ENCODE results near the gene LRCOL1. TPM values are rescaled to one million over a fixed set of nuclear protein-coding genes. Genes with fewer than 3 reads are reported as not detected.

The LRCOL1 gene
- total RNA-seq, 1 donor from 2014 or later = not detected

GRCh38 chr12:132582582-132583410, 27.6 kb downstream of the LRCOL1 start:
- Mint-ChIP-seq H3K9me3 (no peaks in the 10 kb centered on the region), H3K27me3 (no peaks in the 10 kb centered on the region), H3K27ac (no peak overlapping the region), H3K4me1 (no peaks in the 10 kb centered on the region), H3K4me3 (no peak overlapping the region), H3K36me3 (ENCODE audit: low read depth) (peaks cover 4% of the 10 kb centered on the region)
- intact Hi-C loops (cut with micrococcal nuclease) = no loop called here
- DNase-seq = no peak

- H3K27ac Mint-ChIP-seq = no peak overlapping the region
- intact Hi-C loops (cut with micrococcal nuclease) = no loop called here
- H3K4me3 Mint-ChIP-seq = no peak overlapping the region
- DNase-seq = no peak
- no peaks in the 10 kb centered on the region for H3K27me3 Mint-ChIP-seq
- H3K4me1 Mint-ChIP-seq = no peaks in the 10 kb centered on the region
- no peaks in the 10 kb centered on the region for H3K9me3 Mint-ChIP-seq
- peaks cover 4% of the 10 kb centered on the region for H3K36me3 Mint-ChIP-seq (ENCODE audit: low read depth)
Observed at GRCh38 chr12:132582058-132582420, 28.3 kb downstream of the LRCOL1 start.

GRCh38 chr12:132581348-132582057, 28.9 kb downstream of the LRCOL1 start:
- Mint-ChIP-seq H3K4me1 (no peaks in the 10 kb centered on the region), H3K36me3 (ENCODE audit: low read depth) (peaks cover 4% of the 10 kb centered on the region), H3K27ac (no peak overlapping the region), H3K9me3 (no peaks in the 10 kb centered on the region), H3K4me3 (no peak overlapping the region), H3K27me3 (no peaks in the 10 kb centered on the region)
- no peak for DNase-seq
- intact Hi-C loops (cut with micrococcal nuclease) = no loop called here

GRCh38 chr12:132580701-132581292, 29.6 kb downstream of the LRCOL1 start:
- Mint-ChIP-seq H3K4me1 (no peaks in the 10 kb centered on the region), H3K36me3 (ENCODE audit: low read depth) (peaks cover 5% of the 10 kb centered on the region), H3K9me3 (no peaks in the 10 kb centered on the region), H3K27me3 (no peaks in the 10 kb centered on the region), H3K27ac (no peak overlapping the region), H3K4me3 (no peak overlapping the region)
- intact Hi-C loops (cut with micrococcal nuclease) = no loop called here
- DNase-seq = no peak

DNA sequence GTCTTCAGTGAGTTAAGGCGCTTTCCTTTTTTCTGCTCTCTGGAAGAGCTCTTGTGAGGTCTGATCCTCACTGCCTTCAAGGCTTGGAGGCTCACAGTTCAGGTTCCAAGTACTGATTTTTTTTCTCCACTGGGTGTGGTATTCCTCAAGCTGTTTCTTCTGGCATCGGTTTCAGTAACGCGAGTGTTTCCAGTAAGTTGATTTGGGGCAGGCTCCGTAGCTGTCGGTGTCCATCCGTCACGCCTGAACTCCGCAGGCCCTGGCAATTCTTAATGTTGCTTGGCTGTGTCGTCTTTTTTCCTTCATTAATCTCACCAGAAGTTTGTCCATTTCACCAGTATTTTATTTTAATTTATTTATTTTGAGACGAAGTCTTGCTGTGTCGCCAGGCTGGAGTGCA, 30.6 kb downstream of the LRCOL1 start:
- Mint-ChIP-seq H3K9me3 (no peaks in the 10 kb centered on the region), H3K36me3 (ENCODE audit: low read depth) (peaks cover 6% of the 10 kb centered on the region), H3K4me3 (no peak overlapping the region), H3K27ac (no peak overlapping the region), H3K27me3 (no peaks in the 10 kb centered on the region), H3K4me1 (no peaks in the 10 kb centered on the region)
- intact Hi-C loops (cut with micrococcal nuclease) = no loop called here
- no peak for DNase-seq

- peaks cover 6% of the 10 kb centered on the region for H3K36me3 Mint-ChIP-seq (ENCODE audit: low read depth)
- intact Hi-C loops (cut with micrococcal nuclease) = no loop called here
- no peaks in the 10 kb centered on the region for H3K27me3 Mint-ChIP-seq
- no peak for DNase-seq
- no peak overlapping the region for H3K4me3 Mint-ChIP-seq
- H3K4me1 Mint-ChIP-seq = no peaks in the 10 kb centered on the region
- no peaks in the 10 kb centered on the region for H3K9me3 Mint-ChIP-seq
- no peak overlapping the region for H3K27ac Mint-ChIP-seq
Observed at GRCh38 chr12:132578826-132579225, 31.6 kb downstream of the LRCOL1 start.

DNA sequence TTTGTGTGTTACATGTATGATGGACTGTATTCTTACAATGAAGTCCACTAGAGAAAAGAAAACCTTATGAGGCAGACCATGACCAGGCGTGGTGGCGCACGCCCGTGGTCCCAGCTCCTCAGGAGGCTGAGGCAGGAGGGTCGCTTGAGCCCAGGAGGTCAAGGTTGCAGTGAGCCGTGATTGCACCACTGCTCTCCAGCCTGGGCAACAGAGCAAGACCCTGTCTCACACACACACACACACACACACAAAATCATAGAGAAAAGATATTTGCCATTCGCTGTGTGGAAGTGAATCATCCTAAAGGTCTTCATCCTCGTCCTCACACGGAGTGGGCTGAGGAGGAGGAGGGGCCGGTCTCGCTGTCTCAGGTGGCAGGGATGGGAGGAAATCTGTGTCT, 32.3 kb downstream of the LRCOL1 start:
- H3K4me1 Mint-ChIP-seq = no peaks in the 10 kb centered on the region
- no peak for DNase-seq
- no peaks in the 10 kb centered on the region for H3K9me3 Mint-ChIP-seq
- peaks cover 5% of the 10 kb centered on the region for H3K36me3 Mint-ChIP-seq (ENCODE audit: low read depth)
- intact Hi-C loops (cut with micrococcal nuclease) = no loop called here
- H3K27ac Mint-ChIP-seq = no peak overlapping the region
- no peaks in the 10 kb centered on the region for H3K27me3 Mint-ChIP-seq
- H3K4me3 Mint-ChIP-seq = no peak overlapping the region

DNA sequence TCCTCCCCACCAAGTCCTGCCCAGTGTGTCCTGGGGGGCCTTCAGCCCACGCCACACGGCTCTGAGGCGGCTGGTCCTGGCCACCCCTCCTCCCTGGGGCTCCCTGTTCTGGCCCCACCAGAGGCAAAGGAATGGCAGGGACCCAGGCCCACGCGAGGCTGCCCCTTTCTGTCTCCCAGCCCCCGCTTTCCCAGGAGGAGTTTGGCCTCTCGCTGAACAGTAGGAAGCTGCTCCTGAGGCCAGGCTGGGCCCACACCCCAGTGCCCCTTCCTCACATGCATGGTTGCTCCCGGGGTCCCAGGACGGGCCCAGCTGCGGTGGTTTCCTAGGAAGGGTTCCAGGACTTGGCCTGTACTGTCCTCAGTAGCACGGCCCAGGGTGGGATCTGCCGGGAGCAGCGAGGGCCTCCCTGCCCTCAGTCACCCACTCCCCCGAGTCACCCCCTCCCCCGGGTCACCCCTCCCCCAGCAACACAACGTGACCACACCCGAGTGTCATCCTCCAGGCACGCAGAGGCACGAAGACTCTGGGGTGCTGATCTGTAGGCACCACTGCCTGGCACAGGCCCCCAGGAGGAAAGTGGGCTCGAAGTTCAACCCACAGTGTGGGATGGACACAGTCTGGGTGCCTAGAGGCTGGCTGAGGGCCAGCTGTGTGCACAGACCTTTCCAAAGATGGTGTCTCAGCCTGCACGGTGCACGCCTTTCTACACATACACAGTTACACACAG, 33.0 kb downstream of the LRCOL1 start:
- peaks cover 5% of the 10 kb centered on the region for H3K36me3 Mint-ChIP-seq (ENCODE audit: low read depth)
- DNase-seq = no peak
- no peak overlapping the region for H3K4me3 Mint-ChIP-seq
- H3K27me3 Mint-ChIP-seq = no peaks in the 10 kb centered on the region
- no peak overlapping the region for H3K27ac Mint-ChIP-seq
- no peaks in the 10 kb centered on the region for H3K4me1 Mint-ChIP-seq
- no peaks in the 10 kb centered on the region for H3K9me3 Mint-ChIP-seq
- intact Hi-C loops (cut with micrococcal nuclease) = no loop called here

DNA sequence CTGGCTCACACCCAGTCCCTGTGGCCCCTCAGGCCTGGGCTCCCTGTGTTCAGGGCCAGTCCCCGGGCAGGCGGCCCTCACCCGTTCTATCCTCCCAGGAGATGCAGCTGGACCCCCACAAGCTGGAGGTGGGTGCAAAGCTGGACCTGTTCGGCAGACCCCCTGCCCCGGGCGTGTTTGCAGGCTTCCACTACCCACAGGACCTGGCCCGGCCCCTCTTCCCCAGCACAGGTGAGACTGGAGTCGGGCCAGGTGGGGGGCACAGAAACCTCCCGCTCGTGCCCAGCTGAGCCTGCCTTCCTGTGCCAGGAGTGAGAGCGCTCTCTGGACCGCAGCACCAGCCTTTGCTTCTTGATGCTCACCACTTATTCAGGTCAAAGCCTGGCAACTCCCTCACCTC, 33.7 kb downstream of the LRCOL1 start:
- Mint-ChIP-seq H3K4me1 (no peaks in the 10 kb centered on the region), H3K4me3 (no peak overlapping the region), H3K27ac (no peak overlapping the region), H3K27me3 (no peaks in the 10 kb centered on the region), H3K9me3 (no peaks in the 10 kb centered on the region), H3K36me3 (ENCODE audit: low read depth) (peaks cover 5% of the 10 kb centered on the region)
- intact Hi-C loops (cut with micrococcal nuclease) = no loop called here
- no peak for DNase-seq

DNA sequence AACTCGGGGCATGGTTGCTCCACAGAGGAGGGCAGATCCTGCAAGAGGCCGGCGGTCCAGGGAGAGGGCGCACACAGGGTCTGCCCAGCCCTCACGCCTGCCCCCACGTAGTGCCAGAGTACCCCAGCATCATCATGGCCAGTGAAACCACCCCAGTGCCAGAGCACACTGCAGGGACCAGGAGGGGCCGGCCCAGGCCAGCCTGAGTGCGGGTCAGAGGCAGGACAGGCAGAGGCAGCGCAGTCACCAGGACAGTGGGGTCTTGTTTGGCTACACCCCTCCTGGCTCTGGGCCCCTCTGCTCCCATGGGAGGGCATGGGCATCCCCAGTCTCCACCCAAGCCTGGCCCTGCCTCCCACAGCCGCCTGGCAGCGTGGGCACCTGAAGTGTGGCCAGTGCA, 34.7 kb downstream of the LRCOL1 start:
- intact Hi-C loops (cut with micrococcal nuclease) = no loop called here
- Mint-ChIP-seq H3K27ac (no peak overlapping the region), H3K36me3 (ENCODE audit: low read depth) (peaks cover 5% of the 10 kb centered on the region), H3K27me3 (no peaks in the 10 kb centered on the region), H3K4me1 (no peaks in the 10 kb centered on the region), H3K9me3 (no peaks in the 10 kb centered on the region), H3K4me3 (no peak overlapping the region)
- no peak for DNase-seq

DNA sequence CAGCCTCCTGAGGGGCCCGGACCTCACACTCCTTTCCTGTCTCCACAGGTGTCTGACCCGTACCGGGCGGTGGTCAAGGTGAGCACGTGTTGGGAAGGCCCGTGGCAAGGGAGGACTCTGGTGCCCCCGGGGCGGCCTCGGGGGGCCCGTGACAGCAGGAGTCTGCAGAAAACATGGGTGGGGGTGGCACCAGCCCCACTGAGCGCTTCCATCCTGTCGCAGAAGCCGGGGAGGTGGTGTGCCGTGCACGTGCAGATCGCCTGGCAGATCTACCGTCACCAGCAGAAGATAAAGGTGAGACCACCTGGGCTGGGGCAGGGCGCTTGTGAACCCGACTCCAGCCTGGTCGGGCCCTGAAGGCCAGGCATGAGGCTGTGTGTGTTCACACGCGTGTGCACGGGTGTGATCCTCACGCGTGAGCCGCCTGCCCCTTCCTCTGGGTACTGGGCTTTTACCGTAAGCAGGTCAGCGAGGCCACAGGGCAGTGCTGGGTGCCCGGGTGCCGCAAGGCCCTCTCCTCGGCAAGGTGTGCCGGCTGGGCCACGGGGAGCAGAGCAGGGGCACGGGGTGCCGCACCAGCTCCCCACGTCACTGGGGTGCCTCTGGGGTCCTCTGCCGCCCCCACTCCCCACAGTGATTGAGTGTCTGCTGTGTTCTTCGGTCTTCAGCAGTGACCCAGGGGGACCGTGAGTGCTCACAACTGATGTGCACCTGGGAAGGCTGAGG, 35.9 kb downstream of the LRCOL1 start:
- intact Hi-C loops (cut with micrococcal nuclease) = no loop called here
- Mint-ChIP-seq H3K27me3 (no peaks in the 10 kb centered on the region), H3K27ac (no peak overlapping the region), H3K9me3 (no peaks in the 10 kb centered on the region), H3K4me1 (no peaks in the 10 kb centered on the region), H3K36me3 (ENCODE audit: low read depth) (peaks cover 5% of the 10 kb centered on the region), H3K4me3 (no peak overlapping the region)
- no peak for DNase-seq

DNA sequence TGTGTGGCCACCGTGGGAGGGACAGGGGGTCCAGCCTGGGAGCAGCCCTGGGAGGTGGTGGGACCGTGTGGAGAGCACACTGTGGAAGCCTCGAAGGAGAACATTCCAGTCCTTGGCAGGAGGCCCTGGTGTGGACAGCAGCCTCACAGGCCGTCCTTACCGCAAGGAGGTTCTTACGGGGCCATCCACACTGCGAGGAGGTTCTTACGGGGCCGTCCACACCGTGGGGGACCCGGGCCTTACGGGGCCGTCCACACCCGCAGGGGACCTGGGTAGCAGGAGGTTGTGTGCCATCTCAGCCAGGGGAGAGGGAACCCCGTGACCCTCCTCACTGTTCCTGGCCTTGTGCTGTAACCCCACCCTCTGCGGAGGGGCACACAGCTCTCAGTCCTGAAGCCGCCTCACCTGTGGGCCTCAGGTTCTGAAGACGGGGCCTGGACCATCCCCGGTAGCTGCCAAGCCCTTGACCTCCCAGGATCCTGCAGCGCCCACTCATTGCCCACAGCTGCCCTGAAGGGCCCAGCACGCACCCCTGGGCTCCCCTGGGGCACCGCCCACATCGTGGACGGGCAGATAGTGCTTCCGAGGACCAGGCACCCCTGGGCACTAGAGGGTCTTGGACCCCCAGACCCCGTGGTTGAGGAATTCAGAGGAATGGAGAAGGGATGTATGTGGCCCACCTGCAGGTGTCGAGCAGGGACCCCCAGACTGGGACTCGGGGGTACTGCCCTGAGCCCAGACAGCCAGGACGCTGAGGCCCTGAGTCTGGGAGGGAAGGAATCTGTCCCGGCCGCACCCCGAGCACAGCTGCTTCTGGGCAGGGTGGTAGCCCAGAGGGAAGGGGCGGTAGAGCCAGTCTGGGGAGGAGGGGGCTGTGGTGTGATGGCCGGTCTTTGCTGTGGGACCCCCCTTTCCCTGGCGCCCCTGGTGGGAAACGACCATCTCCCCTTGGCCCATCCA, 37.3 kb downstream of the LRCOL1 start:
- H3K27me3 Mint-ChIP-seq = no peaks in the 10 kb centered on the region
- no peak for DNase-seq
- no peaks in the 10 kb centered on the region for H3K4me1 Mint-ChIP-seq
- intact Hi-C loops (cut with micrococcal nuclease) = no loop called here
- peaks cover 3% of the 10 kb centered on the region for H3K36me3 Mint-ChIP-seq (ENCODE audit: low read depth)
- no peak overlapping the region for H3K27ac Mint-ChIP-seq
- H3K9me3 Mint-ChIP-seq = no peaks in the 10 kb centered on the region
- H3K4me3 Mint-ChIP-seq = no peak overlapping the region

DNA sequence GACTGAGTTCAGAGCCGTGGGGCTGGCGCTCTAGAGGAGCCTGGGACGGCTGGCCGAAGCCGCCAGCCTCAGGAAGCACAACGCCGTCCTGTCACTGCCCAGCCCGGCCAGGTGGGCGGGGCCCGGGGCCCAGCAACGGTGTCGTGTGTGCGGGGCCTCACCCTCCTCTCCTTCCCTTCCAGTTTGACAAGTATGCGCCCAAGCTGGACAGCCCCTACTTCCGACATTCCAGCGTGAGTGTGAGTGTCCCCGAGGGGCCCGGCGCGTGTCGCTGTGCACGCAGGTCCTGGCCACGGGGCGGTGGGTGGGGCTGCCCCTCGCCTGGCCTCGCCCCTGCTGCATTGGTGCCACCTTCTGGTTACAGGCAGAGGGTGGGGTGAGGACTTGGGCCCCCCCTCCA, 38.3 kb downstream of the LRCOL1 start:
- no peaks in the 10 kb centered on the region for H3K4me1 Mint-ChIP-seq

More for the DNA sequence above, 38.3 kb downstream of the LRCOL1 start:
- Mint-ChIP-seq H3K27ac (no peak overlapping the region), H3K27me3 (no peaks in the 10 kb centered on the region), H3K4me3 (no peak overlapping the region), H3K9me3 (no peaks in the 10 kb centered on the region), H3K36me3 (ENCODE audit: low read depth) (peaks cover 3% of the 10 kb centered on the region)
- intact Hi-C loops (cut with micrococcal nuclease) = no loop called here
- no peak for DNase-seq
